AG08395 (cell line): ENCODE data around the gene LSM4.

Experiments used
- DNase-seq: peaks from one replicate; pipeline ENCODE4 v3.0.0; 2012; ENCODE audit warnings: mixed read lengths, low spot score

LSM4 gene

GRCh38 chr19:18274781-18275356 lies 48.0 kb downstream of the LSM4 start:
- DNase-seq = peak; percentile 92

GRCh38 chr19:18274219-18274780 lies 48.6 kb downstream of the LSM4 start, which contains the start of gene IQCN:
IQCN (minus strand) TSS chr19:18274452; CDS start chr19:18269478, 4,974 bp downstream.
- no peak for DNase-seq

DNA sequence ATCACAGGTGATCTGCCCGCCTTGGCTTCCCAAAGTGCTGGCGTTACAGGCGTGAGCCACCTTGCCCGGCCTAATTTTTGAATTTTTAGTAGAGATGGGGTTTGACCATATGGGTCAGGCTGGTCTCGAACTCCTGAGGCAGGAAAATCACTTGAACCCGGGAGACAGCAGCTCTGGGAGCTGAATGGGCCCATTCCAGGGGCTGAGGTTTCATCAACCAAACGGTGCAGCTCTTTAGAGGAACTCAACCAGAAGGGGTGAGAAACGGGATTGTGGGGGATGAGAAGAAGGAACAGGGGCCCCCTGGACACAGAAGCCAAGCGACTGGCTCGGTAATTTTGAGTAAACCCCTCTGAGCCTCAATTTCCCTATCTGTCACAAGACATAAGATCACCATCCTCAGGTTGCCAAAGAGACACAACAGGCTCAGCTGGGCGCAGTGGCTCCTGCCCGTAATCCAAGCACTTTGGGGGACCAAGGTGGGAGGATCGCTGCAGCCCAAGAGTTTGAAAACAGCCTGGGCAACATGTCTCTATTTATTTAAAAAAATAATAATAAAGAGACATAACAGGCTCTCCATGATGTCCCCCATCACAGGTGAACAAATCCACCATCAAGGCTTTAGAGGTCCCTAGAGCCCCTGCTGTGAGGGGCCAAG lies 49.2 kb downstream of the LSM4 start:
- no peak for DNase-seq

DNA sequence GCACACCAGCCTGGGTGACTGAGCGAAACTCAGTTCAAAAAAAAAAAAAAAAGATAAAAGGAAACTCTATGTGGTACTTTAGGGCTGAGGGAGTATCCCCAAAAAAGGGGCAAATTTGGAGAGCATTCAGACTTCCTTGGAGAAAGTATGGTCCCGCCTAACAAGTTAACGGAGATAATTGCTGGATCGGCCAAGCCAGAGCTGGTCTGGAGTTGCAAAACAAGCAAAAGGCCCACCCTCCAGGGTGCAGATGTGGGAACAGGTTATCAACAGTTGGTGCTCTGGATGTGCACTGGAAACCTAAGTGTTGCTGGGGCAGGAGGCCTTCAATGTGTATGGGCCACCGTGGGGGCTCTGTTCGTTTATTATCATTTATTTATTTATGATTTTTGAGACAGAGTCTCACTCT lies 51.4 kb downstream of the LSM4 start:
- DNase-seq = no peak

DNA sequence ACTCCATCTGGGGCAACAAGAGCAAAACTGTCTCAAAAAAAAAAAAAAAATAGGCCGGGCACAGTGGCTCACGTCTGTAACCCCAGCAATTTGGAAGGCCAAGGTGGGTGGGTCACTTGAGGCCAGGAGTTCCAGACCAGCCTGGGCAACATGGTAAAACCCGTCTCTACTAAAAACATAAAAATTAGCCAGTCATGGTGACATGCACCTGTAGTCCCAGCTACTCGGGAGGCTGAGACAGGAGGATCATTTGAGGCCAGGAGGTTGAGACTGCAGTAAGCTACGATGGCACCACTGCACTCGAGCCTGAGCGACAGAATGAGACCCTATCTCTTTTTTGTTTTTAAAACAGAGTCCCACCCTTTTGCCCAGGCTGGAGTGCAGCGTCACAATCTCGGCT lies 52.5 kb downstream of the LSM4 start:
- DNase-seq = no peak

DNA sequence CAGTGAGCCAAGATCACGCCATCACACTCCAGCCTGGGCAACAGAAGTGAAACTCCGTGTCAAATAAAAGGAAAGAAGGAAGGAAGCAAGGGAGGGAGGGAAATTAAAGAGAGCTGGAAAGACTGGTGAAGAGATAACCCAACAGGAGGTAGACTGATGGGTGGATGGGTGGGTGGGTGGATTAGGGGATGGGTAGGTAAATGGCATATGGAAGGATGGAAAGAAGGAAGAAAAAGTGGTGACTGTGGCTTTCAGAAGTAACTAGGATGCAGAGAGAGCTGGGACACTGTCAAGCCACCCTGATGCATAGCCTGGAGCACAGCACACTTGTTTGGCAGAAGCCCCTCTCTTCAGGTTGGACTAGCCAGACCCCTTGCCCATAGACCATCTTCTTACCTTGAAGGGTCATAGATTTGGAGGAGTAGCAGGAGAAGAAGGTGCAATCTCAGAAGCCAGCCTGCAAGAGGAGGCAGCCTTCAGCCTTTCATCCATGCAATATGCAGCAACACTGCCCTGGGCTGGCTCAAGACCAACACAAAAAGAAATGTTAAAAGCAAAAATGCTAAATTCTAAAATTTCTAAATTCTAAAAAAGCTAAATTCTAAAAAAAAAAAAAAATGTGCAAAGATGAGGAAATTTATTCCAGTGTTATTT lies 53.7 kb downstream of the LSM4 start:
- no peak for DNase-seq

DNA sequence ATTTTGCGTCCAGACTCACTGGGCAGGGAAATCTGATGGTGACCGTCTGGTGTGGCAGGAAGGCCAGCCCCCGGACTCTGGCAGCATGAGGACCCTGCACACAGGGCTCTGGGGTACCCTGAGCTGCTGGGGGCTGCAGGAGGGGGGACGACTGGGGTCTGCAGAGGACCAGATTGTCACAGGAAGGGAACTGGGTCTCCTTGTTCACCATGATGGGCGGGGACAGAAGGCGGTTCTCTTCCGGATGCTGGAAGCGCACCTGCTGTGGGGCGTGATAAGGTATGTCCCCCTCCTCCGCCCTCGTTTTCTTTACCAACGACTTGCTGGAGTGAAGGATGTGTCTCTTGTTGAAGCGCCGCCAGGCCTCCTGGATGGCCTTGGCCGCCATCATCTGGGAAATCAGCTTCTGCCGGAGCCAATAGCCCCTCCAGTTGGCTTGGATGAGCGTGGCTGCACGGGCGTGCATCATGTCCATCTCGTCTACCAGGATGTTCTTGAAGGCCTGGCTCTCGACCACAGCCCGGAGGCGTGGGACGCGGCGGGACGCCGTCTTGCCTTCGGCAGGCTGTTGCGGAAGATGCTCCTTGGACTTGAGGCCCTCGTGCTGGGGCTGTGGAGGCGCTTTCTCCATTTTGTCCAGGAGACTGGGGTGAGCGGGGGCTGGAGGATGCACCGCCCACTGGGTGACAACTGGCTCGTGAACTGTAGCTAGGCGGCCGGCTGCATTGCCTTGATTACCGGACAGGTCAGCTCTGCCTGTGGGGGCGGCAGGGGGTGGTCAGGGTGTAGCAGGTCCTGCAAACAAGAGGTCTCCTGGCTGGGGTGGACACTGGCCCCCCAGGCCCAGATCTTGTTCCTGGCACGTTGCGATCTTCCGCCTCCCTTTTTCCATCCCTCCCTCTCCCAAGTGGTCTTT lies 55.8 kb downstream of the LSM4 start:
- no peak for DNase-seq

DNA sequence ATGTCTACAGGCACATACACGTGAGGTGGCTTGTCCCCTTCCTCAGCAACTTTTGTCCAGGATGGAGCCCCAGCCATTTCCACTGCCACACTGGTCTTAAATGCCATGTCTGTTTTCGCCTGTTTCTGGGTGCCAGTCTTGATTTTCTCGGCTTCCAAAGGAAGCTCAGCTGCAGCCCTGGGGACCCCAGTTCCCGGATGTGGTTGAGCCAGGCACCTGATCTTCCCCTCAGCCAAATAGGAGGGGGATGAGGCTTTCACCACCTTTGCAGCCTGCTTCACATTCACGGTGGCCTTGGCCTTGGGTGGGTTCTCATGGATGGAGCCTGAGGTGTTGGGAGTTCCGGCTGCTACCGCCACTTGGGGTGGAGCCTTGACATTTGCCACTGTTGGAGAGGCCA lies 57.3 kb downstream of the LSM4 start:
- no peak for DNase-seq

DNA sequence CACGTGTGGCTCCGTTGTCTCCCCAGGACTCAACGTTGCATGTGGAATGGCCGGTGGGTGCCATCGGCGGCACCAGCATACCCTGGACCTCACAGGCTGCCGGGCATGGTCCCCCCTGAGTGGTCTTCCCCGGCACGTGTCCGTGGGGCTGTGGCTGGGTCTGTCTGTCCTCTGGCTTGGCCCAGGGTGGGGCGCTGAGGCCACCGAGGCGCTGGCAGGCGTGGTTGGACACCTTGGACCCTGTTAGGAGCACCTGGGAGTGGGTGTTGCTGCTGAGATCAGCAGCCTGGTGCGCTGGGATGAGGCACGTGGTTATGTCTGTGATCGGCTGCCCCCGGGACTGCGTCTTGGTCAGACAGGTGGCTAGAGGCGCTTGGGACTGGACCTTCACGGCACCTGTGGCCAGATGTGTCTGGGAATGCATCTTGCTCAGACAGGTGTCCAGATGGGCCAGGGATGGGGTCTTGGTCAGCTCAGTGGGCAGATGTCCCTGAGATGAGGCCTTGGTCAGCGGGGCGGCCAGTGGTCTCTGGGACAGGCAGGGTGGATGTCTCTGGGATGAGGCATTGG lies 57.8 kb downstream of the LSM4 start:
- DNase-seq = no peak

DNA sequence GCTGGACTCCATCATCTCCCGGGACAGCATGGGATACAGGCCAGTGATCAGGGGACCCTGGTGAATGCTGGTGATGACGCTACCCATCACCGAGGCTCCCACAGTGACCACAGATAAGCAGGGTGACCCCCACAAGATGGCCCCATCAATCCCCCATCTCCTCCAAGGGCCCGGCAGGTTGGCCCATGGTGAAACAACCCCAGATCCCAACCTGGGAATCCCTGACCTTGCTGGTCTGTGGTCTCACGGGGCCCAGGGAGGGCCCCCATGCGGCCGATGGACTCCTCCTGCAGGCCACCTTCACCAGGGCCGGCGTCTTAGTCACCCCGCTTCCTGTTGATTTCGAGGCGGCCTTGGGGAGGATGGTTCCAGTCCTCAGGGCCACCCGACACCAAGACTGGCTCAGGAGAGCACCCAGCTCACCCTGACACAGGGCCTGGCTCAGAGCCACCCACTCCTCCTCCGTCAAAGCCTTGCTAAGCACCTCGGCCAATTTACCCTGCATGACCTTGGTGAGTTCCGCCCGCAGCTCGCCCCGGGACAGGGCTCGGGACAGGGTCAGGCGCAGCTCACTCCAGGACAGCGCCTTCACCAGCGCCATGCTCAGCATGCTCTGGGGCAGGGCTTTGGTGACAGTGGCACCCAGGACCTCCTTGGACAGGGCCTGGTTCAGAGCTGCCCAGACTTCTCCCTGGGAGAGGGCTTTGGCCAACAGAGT lies 58.6 kb downstream of the LSM4 start:
- DNase-seq = no peak

GRCh38 chr19:18263324-18264136 lies 59.3 kb downstream of the LSM4 start:
- no peak for DNase-seq

GRCh38 chr19:18262917-18263316 lies 60.0 kb downstream of the LSM4 start:
- no peak for DNase-seq

DNA sequence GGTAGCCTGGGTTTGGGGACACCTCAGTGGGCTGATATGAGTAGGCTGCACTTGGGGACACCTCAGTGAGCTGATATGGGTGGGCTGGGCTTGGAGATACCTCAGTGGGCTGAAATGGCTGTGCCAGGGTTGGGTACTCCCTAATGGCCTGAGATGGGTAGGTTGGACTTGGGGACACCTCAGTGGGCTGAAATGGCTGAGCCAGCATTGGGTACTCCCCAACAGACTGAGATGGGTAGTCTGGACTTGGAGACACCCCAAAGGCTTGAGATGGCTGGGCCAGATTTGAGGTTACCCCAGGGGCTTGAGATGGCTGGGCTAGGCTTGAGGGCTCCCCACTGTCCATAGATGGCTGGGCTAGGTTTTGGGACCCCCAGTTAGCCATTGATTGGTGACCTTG lies 60.7 kb downstream of the LSM4 start:
- DNase-seq = no peak

DNA sequence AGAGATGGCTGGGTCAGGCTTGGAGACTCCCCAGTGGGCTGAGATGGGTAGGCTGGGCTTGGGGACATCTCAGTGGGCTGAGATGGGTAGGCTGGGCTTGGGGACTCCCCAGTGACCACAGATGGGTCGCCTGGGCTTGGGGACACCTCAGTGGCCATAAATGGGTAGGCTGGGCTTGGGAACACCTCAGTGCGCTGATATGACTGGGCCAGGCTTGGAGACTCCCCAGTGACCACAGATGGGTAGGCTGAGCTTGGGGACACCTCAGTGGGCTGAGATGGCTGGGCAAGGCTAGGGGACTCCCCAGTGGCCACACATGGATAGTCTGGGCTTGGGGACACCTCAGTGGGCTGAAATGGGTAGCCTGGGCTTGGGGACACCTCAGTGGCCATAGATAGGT lies 61.4 kb downstream of the LSM4 start:
- no peak for DNase-seq

DNA sequence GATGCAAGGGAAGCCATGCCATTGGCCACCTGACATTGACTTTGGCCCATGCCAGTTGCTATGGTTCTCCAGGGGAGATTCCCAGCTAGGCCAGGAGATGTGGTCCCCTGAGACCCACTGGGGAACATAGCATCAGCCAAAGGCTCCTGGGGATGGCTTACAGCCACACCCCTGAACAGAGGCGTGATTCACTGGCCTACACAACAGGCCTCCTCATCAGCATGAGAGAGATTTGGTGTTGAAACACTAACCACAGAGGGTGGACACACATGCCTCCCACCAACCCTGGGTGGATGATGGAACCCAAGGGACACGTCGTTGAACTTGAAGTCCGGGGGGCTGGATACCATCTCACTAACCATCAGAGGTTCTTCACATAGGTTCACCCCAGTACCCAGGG lies 63.0 kb downstream of the LSM4 start:
- peak; percentile 35 for DNase-seq

GRCh38 chr19:18257503-18258470 lies 65.1 kb downstream of the LSM4 start:
- no peak for DNase-seq
